HCT116 (cell line): ENCODE measurements around the gene SEMA6D. TPM values are rescaled to one million over a fixed set of nuclear protein-coding genes. Genes with fewer than 3 reads are reported as not detected.

Experiments used
- ATAC-seq: fragments of 200-7000 bp; cut with Tn5 transposase; 2 replicates; pipeline ENCODE4 v1.9.1; 2020; ENCODE audit warnings: mild to moderate bottlenecking, moderate library complexity
- BruUV-seq: library from RNA; stranded (reverse); fragments of 400-500 nt; replicated peaks from 2 replicates; lab custom pipeline; 2021; lab: Mats Ljungman, UMichigan
- CTCF ChIA-PET: fragments of 300-600 bp; sonication (Branson Sonifier 250); formaldehyde crosslinking; loops from one replicate; lab custom pipeline; 2021; ENCODE audit warnings: antibody characterized with exemption; lab: Charles Lee
- POLR2A ChIA-PET: fragments of 300-600, 350-600 bp; sonication (Branson Sonifier 250); formaldehyde crosslinking; loops from one replicate; lab custom pipeline; 2021; ENCODE audit warnings: antibody characterized with exemption; lab: Charles Lee
- RAD21 ChIA-PET, 2 experiments: fragments of 300-600 bp; sonication (Branson Sonifier 250); formaldehyde crosslinking; loops; one replicate each; lab custom pipeline; 2023; ENCODE audit warnings: low total read pairs in 2 of 2; ENCODE audit not compliant: uncharacterized antibody in 2 of 2, unreplicated experiment in 2 of 2, low non-redundant PET in 1 of 2; lab: Charles Lee
- DNase-seq: peaks from one replicate; pipeline ENCODE4 v3.0.0-alpha.2; 2010; ENCODE audit warnings: low read depth, low spot score
- H2AFZ ChIP-seq: fragments of 200-600 bp; shearing (Covaris generic), sonication (generic); 2 replicates; pipeline ENCODE4 v1.6.1; 2017; ENCODE audit warnings: low read depth, mixed run types, mixed read lengths, antibody characterized with exemption, low read length; ENCODE audit not compliant: poor library complexity, severe bottlenecking
- H3K27ac ChIP-seq: 2 replicates; pipeline ENCODE4 v1.5.1; 2012; ENCODE audit warnings: low read depth, low read length
- H3K27me3 ChIP-seq: fragments of 200-600 bp; sonication (generic); 2 replicates; pipeline ENCODE4 v1.6.1; 2016; ENCODE audit warnings: mixed run types, low read length, mixed read lengths; ENCODE audit not compliant: insufficient read depth
- H3K36me3 ChIP-seq, 2 experiments: fragments of 200-500 bp in 1 of 2; fragments of 200-600 bp in 1 of 2; sonication (Bioruptor generic) in 1 of 2; sonication (generic) in 1 of 2; 2 replicates each; pipeline versions ENCODE4 v1.5.1 to v1.6.1; 2014 to 2016; ENCODE audit warnings: low read length in 2 of 2, inconsistent platforms in 1 of 2, mixed read lengths in 1 of 2, mixed run types in 1 of 2; ENCODE audit not compliant: insufficient read depth in 2 of 2, control insufficient read depth in 1 of 2
- H3K4me1 ChIP-seq, 2 experiments: fragments of 200-600 bp in 1 of 2; sonication (generic) in 1 of 2; 2 replicates each; pipeline versions ENCODE4 v1.5.1 to v1.6.1; 2012 to 2017; ENCODE audit warnings: low read length in 2 of 2, inconsistent platforms in 1 of 2, mild to moderate bottlenecking in 1 of 2, mixed read lengths in 1 of 2, mixed run types in 1 of 2, moderate library complexity in 1 of 2; ENCODE audit not compliant: insufficient read depth in 2 of 2, control insufficient read depth in 1 of 2
- H3K4me2 ChIP-seq: fragments of 200-600 bp; sonication (generic); 2 replicates; pipeline ENCODE4 v1.6.1; 2017; ENCODE audit warnings: mixed run types, low read length, mixed read lengths
- H3K4me3 ChIP-seq, 2 experiments: fragments of 200-600 bp in 1 of 2; sonication (generic) in 1 of 2; replicated peaks in 1 of 2; 2 replicates each; pipeline ENCODE4 v1.5.1; 2011 to 2016; ENCODE audit warnings: low read length in 2 of 2, control low read depth in 1 of 2, low read depth in 1 of 2, mild to moderate bottlenecking in 1 of 2, mixed read lengths in 1 of 2, mixed run types in 1 of 2
- H3K79me2 ChIP-seq: fragments of 200-600 bp; sonication (generic); 2 replicates; pipeline ENCODE4 v1.6.1; 2017; ENCODE audit warnings: mild to moderate bottlenecking, mixed run types, low read length, moderate library complexity, mixed read lengths; ENCODE audit not compliant: insufficient read depth
- H3K9ac ChIP-seq: fragments of 200-600 bp; sonication (generic); 2 replicates; pipeline ENCODE4 v1.6.1; 2016; ENCODE audit warnings: low read length, mixed read lengths
- H3K9me2 ChIP-seq: fragments of 200-600 bp; sonication (generic), shearing (Covaris generic); 2 replicates; pipeline ENCODE4 v1.6.1; 2017; ENCODE audit warnings: mixed run types, mild to moderate bottlenecking, moderate library complexity; ENCODE audit not compliant: insufficient read depth
- H3K9me3 ChIP-seq, 2 experiments: fragments of 200-500 bp in 1 of 2; fragments of 200-600 bp in 1 of 2; sonication (Bioruptor generic) in 1 of 2; sonication (generic) in 1 of 2; 2 replicates each; pipeline ENCODE4 v1.6.1; 2014 to 2017; ENCODE audit warnings: low read length in 2 of 2, mixed read lengths in 2 of 2, inconsistent platforms in 1 of 2, low read depth in 1 of 2, mild to moderate bottlenecking in 1 of 2, mixed run types in 1 of 2, moderate library complexity in 1 of 2; ENCODE audit not compliant: control insufficient read depth in 1 of 2, insufficient read depth in 1 of 2
- H4K20me1 ChIP-seq: fragments of 200-600 bp; sonication (generic), shearing (Covaris generic); 2 replicates; pipeline ENCODE4 v1.6.1; 2017; ENCODE audit warnings: mixed run types, mild to moderate bottlenecking, moderate library complexity; ENCODE audit not compliant: insufficient read depth
- ATF3 ChIP-seq: IDR thresholded peaks from 2 replicates; pipeline ENCODE4 v1.6.1; 2012
- CTCF ChIP-seq, 3 experiments: fragments of 200-600 bp in 1 of 3; sonication (generic) in 1 of 3; IDR thresholded peaks in 2 of 3; conservative IDR thresholded peaks in 1 of 3; 2 replicates each; pipeline ENCODE4 v1.5.1; 2012 to 2017; ENCODE audit warnings: low read depth in 2 of 3, low read length in 2 of 3, antibody characterized with exemption in 1 of 3, borderline replicate concordance in 1 of 3, control low read depth in 1 of 3, mild to moderate bottlenecking in 1 of 3, mixed read lengths in 1 of 3, mixed run types in 1 of 3, moderate library complexity in 1 of 3; ENCODE audit not compliant: insufficient read depth in 1 of 3
- EZH2 ChIP-seq: fragments of 200-600 bp; sonication (generic); IDR thresholded peaks from 2 replicates; pipeline ENCODE4 v1.6.1; 2017; ENCODE audit warnings: antibody characterized with exemption, mixed run types
- EZH2phosphoT487 ChIP-seq: fragments of 200-600 bp; IDR thresholded peaks from 2 replicates; pipeline ENCODE4 v1.6.1; 2018; ENCODE audit warnings: antibody characterized with exemption, borderline replicate concordance
- JUND ChIP-seq: IDR thresholded peaks from 2 replicates; pipeline ENCODE4 v1.6.1; 2012
- MAX ChIP-seq: IDR thresholded peaks from 2 replicates; pipeline ENCODE4 v1.6.1; 2012
- REST ChIP-seq: IDR thresholded peaks from 2 replicates; pipeline ENCODE4 v1.6.1; 2012; ENCODE audit warnings: low read depth
- SP1 ChIP-seq: IDR thresholded peaks from 2 replicates; pipeline ENCODE4 v1.6.1; 2012; ENCODE audit warnings: low read depth
- SRF ChIP-seq: IDR thresholded peaks from 2 replicates; pipeline ENCODE4 v1.6.1; 2012; ENCODE audit warnings: low read depth
- TCF7L2 ChIP-seq: IDR thresholded peaks from 2 replicates; pipeline ENCODE4 v1.7.0; 2011; ENCODE audit warnings: borderline replicate concordance, inconsistent platforms; ENCODE audit not compliant: insufficient read depth, insufficient read length; ENCODE audit errors: extremely low read depth
- intact Hi-C: fragments of 100-400 bp; cut with micrococcal nuclease; formaldehyde crosslinking; loops from 2 replicates; pipeline ENCODE4 v1.10.0; 2022
- total RNA-seq: library from RNA; stranded (reverse); gene quantifications from one replicate; pipeline ENCODE4 v1.2.1, GENCODE V29; 2021; ENCODE audit not compliant: unreplicated experiment

The SEMA6D gene
- total RNA-seq, 1 experiment from 2014 or later = 0.02 TPM

- TF ChIP-seq SP1 (no peak), REST (no peak), JUND (no peak)
- intact Hi-C loops = no loop called here
- Histone ChIP-seq H3K9me3 (peaks cover 19 to 34% of the 10 kb centered on the region in 2 experiments; a peak in 2 of 4 replicates), H3K79me2 (no peaks in the 10 kb centered on the region), H4K20me1 (no peaks in the 10 kb centered on the region), H3K36me3 (no peaks in the 10 kb centered on the region), H3K4me2 (no peak overlapping the region), H3K9me2 (no peaks in the 10 kb centered on the region), H2AFZ (no peak overlapping the region), H3K4me1 (no peaks in the 10 kb centered on the region), H3K9ac (no peak overlapping the region), H3K27me3 (no peaks in the 10 kb centered on the region), H3K27ac (no peak overlapping the region), H3K4me3 (no peak overlapping the region)
- CTCF ChIA-PET = no interaction called here
- BruUV-seq = no TSS peak
- RAD21 ChIA-PET = no interaction called here
- POLR2A ChIA-PET = no interaction called here
- no peak for ATAC-seq
- no peak for DNase-seq
Observed at GRCh38 chr15:47784820-47785219, 67.5 kb downstream of the SEMA6D start.

- DNase-seq (no peak), ATAC-seq (no peak)
- no peaks in the 10 kb centered on the region for H3K9me2 ChIP-seq
- POLR2A ChIA-PET = no interaction called here
- no TSS peak for BruUV-seq
- H4K20me1 ChIP-seq = no peaks in the 10 kb centered on the region
- no peaks in the 10 kb centered on the region for H3K79me2 ChIP-seq
- H3K9ac ChIP-seq = no peak overlapping the region
- no peak overlapping the region for H2AFZ ChIP-seq
- no peaks in the 10 kb centered on the region for H3K27me3 ChIP-seq
- no peak overlapping the region for H3K4me2 ChIP-seq
- H3K9me3 ChIP-seq = peaks cover 19 to 34% of the 10 kb centered on the region in 2 experiments; a peak in 2 of 4 replicates
- H3K36me3 ChIP-seq = no peaks in the 10 kb centered on the region
- RAD21 ChIA-PET = no interaction called here
- CTCF ChIA-PET = no interaction called here
- no peak overlapping the region for H3K27ac ChIP-seq
- no peak overlapping the region for H3K4me3 ChIP-seq
- no peaks in the 10 kb centered on the region for H3K4me1 ChIP-seq
- intact Hi-C loops = no loop called here
- no peak for TF ChIP-seq EZH2
- TF ChIP-seq EZH2phosphoT487 = no peak
- no peak for TF ChIP-seq MAX
- TF ChIP-seq SRF = no peak
- no peak for TF ChIP-seq CTCF (IDR thresholded peaks at IDR 0.05 in 2 of 3, conservative IDR thresholded peaks at IDR 0.05 in 1 of 3; ENCODE audit: borderline replicate concordance in 1 of 3, insufficient read depth in 1 of 3, low read depth in 2 of 3, low read length in 2 of 3)
- no peak for TF ChIP-seq REST
- no peak for TF ChIP-seq TCF7L2
- TF ChIP-seq ATF3 = no peak
Observed at GRCh38 chr15:47786371-47786770, 69.1 kb downstream of the SEMA6D start.
